SW 1271 (cell line): ENCODE results near the gene HMGCL.
"Not testable (repeated sequence)": the region's sequence is repeated elsewhere in the genome, so short reads cannot be mapped to it uniquely, and the experiment has no call there.

Source experiments
- DNase-seq, 2 experiments: peaks; one replicate each; lab custom pipeline; 2025; lab: John Stamatoyannopoulos, UW

HMGCL gene

GRCh38 chr1:23798662-23799142 is 26.5 kb downstream of the HMGCL start:
- no peak for DNase-seq

GRCh38 chr1:23797478-23798448 is 27.5 kb downstream of the HMGCL start:
- DNase-seq: no peak

DNA sequence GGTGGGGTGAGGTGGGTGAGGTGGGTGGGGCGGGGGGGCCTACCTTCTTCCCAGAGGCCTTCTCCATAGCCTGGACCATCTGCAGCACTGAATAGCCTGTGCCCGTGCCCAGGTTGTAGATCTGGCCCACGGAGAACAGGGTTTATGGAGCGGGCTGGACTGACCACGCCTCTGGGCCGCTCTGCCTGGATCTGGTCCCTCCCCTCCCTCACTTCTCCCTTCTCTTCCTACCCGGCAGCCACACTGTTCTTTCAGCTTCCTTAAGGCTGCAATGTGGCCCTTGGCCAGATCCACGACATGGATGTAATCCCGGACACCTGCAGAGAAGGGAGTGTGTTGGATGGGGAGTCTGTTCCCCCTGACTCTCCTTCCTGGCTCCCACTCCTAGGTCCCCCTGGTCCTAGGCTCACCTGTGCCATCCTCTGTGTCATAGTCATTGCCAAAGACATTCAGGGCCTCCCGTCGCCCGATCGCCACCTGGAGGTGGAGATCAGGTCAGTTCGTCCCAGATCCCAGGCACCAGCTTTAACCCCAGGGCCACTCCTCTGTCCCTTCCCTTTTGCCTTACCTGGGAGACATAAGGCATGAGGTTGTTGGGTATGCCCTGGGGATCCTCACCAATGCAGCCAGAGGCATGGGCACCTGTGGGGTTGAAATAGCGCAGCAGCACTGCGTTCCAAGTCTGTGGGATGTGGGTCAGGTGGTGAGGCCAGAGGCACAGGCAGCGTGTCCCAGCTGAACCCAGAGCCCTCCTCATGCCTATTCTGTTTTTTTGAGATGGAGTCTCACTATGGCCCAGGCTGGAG is 28.6 kb downstream of the HMGCL start:
- no peak for DNase-seq

DNA sequence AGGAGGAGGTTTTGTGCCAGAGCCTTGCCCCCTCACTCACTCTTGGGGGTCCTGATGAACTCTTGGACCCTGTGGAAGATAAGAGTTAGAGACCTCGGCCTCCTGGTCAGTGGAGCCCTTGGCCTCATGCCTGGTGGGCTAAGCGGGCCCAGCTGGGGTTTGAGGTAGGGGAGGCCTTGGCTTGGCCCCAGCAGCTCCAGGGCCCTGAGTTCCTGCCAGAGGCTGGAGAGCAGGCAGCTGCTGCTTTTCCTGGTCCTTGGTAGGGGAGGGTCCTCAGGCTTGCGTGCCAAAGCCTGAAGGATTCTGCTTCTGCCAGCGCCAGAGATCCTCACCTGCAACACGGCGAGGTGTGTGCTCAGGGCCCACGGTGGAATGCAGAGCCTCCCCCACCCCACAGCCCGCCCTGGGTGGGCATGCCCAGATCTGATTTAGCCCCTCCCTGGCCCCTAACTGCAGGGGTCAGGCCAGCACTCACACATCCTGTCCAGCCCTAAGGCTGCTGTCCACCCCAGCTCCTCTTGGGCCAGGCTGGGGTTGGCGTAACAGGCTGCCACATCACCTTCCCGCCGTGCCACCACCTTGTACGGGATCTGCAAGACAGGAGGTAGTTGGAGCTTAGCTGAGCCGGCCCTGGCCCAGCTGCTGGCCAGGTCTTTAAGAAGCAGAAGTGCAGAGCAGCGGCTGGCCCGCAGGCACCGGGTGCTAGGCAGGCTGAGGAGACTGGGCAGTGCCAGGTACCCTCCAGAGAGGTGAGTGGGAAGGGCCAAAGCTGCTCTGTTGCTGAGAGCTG is 29.4 kb downstream of the HMGCL start:
- no peak for DNase-seq

- not testable (repeated sequence) for DNase-seq
Observed at GRCh38 chr1:23794732-23795182, 30.5 kb downstream of the HMGCL start.

DNA sequence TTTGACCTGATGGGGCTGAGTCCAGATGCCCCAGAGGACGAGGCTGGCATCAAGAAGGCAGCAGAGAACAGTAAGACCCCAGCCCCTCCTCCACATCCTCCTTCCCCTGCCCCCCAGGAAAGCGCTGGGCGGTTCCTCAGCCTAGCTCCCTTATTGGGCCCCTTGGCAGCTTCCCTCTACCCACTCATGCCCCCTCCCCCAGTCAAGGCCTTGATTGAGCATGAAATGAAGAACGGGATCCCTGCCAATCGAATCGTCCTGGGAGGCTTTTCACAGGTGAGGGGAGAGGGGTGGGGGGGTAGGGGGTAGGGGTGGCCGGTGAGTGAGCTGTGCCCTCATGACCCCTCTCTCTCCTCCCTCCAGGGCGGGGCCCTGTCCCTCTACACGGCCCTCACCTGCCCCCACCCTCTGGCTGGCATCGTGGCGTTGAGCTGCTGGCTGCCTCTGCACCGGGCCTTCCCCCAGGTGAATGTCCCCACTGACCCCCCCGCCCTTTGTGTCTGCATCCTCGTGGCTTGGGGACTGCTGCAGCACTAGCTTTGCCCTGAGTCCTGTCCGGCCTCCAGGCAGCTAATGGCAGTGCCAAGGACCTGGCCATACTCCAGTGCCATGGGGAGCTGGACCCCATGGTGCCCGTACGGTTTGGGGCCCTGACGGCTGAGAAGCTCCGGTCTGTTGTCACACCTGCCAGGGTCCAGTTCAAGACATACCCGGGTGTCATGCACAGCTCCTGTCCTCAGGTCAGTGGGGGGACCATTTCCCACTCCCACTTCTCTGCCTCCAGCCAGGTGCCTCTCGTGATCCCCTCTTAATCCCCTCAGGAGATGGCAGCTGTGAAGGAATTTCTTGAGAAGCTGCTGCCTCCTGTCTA is 31.1 kb downstream of the HMGCL start:
- DNase-seq: no peak

DNA sequence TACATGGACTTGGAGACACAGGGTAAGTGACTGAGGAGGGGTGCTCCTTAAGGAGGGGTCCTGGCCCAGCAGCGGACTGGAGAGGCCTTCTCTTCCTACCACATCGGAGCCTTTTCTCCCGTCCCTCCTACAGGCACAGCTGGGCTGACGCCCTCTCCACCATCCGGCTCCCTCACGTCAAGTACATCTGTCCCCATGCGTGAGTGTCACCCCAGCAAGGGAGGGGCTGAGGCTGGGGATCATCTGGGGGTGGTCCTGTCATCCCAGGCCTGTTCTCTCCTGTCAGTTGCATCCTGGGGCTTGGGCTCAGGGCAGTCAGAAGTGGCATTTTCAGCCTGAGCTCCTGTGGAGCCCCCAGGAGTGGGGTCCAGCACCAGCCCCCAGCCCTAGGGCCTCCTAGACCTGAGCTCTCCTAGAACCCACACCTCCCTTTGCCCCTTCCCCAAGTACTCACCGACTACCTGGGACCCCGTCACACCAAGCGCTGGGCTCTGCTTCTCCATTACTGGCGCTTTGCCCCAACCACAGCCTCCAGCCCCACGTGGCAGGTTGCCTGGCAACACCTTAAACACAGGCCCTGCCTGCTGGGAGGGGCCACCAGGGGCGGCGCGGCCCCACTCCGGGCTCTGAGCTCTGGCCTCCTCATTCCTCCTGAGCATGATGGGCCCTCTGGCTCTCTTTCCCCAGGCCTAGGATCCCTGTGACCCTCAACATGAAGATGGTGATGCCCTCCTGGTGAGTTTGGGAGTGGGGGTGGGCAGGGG is 32.0 kb downstream of the HMGCL start:
- DNase-seq: no peak

DNA sequence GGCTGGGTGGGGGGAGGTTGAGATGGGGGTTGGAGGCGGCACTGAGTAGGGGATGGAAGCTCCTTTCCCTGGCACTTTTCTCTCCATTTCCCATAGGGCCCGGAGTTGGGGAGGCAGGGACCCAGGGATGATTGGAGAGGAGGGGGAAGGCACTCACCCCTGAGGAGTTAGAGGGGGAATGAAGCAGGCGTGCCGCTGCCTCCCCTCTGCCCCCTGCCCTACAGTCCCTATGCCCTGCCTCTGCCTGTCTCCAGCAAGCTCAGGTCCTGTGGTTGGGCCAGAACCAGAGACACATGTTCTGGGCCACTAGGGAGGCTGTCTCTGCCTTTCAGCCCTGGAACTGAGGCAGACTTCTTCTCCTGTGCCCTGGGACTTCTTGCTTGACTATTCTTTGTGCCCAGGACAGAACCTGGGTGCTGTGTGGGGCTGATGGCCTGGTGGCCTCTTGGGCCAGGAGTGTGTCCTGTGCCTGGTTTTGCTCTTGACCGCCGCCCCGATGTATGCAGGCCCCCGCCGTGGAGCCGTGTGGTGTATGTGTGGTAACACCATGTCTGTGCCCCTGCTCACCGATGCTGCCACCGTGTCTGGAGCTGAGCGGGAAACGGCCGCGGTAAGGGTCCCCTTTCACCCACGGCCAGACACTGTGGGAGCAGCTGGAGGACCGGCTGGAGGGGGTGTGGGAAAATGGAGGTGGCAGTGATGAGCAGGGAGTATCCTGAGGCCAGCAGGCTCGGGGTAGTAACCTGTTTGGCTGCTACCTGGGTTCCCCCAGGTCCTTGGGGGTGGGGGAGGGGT is 32.9 kb downstream of the HMGCL start:
- DNase-seq: no peak

- DNase-seq: no peak
Observed at GRCh38 chr1:23791516-23792047, 33.6 kb downstream of the HMGCL start.

DNA sequence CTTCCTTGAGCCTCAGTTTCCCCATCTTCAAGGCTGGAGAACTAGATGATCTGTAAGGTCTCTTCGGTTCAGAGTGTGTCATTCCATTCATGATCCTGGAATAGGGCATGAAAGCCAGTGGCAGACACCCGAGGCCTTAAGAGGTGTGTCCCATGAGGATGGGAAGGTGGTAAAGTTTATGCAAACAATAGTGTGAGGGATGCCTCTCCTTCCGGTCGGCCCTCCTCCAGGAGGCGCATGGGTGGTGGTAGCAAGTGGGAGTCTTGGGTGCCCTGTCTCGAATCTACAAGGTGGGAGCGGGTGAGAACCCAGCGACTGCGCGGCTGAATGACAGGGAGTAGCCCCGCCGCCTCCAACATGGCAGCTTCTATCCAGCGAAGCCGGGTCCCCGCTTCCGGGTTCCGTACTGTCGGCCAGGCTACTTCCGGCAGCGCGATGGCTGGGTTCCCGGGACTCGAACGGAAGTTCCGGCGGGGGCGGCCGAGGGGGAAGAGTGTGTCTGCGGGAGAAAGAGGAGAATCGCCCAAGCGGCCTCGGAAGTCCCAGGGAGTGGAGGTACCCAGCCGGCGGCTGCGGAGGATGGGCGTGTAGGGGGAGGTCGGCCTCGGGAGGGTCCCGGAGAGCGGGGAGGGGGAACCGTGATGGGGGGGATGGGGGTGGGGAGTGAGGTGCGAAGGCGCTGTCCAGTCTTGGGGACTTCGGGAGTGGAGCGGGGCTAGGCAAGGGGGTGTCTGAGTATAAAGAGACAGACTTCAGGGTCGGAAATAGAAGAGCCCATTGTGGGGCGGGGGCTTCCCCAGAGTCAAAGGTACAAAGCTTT is 34.3 kb downstream of the HMGCL start, which contains the start of gene LYPLA2:
TSS of gene LYPLA2 (plus strand) at position 450 of the 820 bp plus-strand sequence. CDS start 1,538 bp downstream, outside the sequence.
- DNase-seq: peak; percentile 72 to 80

GRCh38 chr1:23788695-23789094 is 36.5 kb downstream of the HMGCL start:
- no peak for DNase-seq

DNA sequence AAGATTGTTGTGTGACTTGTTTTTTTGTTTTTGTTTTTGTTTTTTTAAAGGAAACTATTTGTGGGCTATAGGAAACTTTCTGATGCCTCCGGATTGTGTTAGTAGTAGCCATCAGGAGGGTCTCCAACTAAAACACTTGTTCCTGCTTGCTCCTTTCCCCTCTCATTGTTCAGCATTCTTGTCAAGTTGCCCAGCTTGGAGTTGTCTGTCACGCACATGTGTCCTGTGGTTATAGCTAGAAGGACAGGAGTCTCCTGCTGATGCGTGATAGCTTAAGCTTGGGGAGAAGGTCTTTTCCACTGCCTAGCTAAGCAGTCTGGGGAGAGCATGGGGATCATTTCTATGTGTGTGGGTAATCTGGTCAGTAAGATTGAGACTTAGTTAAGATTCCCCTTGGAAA is 37.5 kb downstream of the HMGCL start:
- no peak for DNase-seq

GRCh38 chr1:23784846-23785245 is 40.4 kb downstream of the HMGCL start:
- DNase-seq: no peak

DNA sequence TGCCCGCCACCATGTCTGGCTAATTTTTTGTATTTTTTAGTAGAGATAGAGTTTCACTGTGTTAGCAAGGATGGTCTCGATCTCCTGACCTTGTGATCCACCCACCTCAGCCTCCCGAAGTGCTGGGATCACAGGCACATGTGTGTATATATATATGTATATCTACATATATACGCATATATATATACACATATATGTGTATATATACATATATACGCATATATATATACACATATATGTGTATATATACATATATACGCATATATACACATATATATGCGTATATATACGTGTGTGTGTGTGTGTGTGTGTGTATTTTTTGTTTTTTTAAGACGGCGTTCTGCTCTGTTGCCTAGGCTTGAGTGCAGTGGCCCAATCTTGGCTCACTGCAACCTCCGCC is 42.1 kb downstream of the HMGCL start:
- not testable (repeated sequence) for DNase-seq

GRCh38 chr1:23779826-23780371 is 45.3 kb downstream of the HMGCL start:
- peak in 1 of 2 experiments; percentile 58 for DNase-seq

- DNase-seq: peak; percentile 46 to 77
Observed at GRCh38 chr1:23777979-23778814, 47.0 kb downstream of the HMGCL start, which contains the start of gene PITHD1. Gene PITHD1 (plus strand): TSS chr1:23778418. CDS start chr1:23778516, 98 bp downstream.
